Measurements from ENCODE around the gene EXOSC1. TPM values are rescaled to one million over a fixed set of nuclear protein-coding genes. Genes with fewer than 3 reads are reported as not detected.

Gene EXOSC1, protein sequence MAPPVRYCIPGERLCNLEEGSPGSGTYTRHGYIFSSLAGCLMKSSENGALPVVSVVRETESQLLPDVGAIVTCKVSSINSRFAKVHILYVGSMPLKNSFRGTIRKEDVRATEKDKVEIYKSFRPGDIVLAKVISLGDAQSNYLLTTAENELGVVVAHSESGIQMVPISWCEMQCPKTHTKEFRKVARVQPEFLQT
- polyA plus RNA-seq (2011; rRNA removed) (47.6 and 50.8 TPM in 2 replicates), polyA minus RNA-seq (2011; rRNA and poly(A)+ RNA removed) (26.3 and 37.8 TPM in 2 replicates)

DNA sequence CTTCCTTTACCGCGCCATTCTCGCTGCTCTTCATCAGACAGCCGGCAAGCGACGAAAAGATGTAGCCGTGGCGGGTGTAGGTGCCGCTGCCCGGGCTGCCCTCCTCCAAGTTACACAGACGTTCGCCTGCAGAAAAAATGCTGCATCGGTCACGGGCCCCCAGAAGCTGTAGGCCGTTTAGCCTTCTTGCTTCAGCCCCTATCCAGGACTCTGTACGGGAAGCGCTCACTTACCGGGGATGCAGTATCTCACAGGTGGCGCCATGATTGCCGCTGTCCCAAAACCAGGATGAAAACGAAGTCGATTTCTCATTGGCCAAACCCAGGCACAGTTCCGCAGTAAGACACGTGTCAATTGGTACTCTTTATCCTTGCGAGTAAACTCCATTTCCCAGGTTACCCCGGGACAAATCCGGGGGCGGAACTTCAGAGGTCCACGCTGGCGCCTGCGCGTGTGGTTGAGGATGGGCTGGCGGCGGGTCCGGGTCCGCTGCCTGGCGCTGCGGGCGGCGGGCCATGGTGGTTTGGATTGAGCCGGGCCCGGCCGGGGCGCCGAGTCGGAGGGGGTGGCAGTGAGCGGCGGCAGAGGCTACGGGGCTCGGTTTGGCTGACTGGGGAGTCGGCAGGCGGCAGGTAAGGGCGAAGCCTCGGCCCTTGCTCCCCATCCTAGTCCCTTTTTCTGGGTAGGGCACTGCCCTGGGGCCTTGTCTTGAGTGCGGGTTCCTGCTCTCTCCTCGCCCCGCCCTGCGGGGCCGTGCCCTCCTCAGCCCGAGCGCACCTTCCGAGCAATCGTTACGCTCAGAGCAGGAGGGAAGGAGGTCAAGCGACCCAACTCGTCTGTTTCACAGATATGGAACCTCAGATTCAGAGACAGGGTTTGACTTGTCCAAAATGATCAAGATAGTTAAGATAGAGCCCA lies at the start of gene EXOSC1, which contains the start of gene ZDHHC16:
Gene EXOSC1 (minus strand): TSS at position 285 of the 918 bp plus-strand sequence. CDS start 21 bp downstream, at position 264.
Gene ZDHHC16 (plus strand): TSS at position 454 of the 918 bp plus-strand sequence. CDS start 5,501 bp downstream, outside the sequence.
- TF ChIP-seq, protein P1, sequence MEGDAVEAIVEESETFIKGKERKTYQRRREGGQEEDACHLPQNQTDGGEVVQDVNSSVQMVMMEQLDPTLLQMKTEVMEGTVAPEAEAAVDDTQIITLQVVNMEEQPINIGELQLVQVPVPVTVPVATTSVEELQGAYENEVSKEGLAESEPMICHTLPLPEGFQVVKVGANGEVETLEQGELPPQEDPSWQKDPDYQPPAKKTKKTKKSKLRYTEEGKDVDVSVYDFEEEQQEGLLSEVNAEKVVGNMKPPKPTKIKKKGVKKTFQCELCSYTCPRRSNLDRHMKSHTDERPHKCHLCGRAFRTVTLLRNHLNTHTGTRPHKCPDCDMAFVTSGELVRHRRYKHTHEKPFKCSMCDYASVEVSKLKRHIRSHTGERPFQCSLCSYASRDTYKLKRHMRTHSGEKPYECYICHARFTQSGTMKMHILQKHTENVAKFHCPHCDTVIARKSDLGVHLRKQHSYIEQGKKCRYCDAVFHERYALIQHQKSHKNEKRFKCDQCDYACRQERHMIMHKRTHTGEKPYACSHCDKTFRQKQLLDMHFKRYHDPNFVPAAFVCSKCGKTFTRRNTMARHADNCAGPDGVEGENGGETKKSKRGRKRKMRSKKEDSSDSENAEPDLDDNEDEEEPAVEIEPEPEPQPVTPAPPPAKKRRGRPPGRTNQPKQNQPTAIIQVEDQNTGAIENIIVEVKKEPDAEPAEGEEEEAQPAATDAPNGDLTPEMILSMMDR (IDR thresholded peaks at IDR 0.05; ENCODE audit: low read depth, low read length): 0 out of 2 replicates have a peak, but pooled peaks have one; percentile 7
- ChIA-PET CTCF (interaction anchor here (0.6 kb wide), 1 partner anchor 288 kb away, joined by 3 read pairs; no protein-coding TSS in a partner anchor), POLR2A (interaction anchor here (0.6 kb wide), 1 partner anchor 43 kb away, joined by 4 read pairs; no protein-coding TSS in a partner anchor)

DNA sequence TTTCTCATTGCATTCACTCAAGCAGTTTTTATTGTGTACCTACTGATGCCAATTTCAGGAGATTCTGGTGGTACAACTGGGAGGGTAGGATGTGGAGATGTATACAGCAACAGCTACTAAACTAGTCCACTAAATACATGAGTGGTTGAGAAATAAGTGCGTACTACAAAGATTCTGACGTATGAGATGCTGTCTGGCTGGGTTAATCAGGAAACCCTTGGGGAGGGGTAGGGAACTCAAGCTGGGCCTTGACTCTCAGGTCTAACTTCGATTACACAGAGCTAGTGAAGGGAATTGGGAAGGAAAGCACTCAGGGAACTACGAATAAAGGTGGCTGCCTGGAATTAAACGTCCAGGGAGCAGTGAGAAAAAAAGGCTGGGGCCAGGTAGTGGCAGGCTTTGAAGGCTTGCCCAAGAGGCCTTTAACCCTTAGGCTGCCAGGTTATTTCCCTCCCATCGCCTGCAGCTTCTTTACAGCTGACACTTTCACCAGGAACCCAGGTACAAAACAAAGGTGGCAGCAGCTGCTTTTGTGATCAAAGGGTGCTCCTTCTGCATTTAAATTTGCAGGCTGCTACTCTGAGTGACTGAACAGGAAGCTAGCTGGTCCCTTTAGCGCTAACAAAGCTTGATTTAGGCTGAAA lies 49.2 kb upstream of the EXOSC1 start:
- ChIA-PET POLR2A (no interaction called here), CTCF (interaction anchor here (0.6 to 1.1 kb wide), 2 partner anchors 59 to 117 kb away, joined by 3 to 7 read pairs; no protein-coding TSS in a partner anchor)
- TF ChIP-seq, protein P1 (IDR thresholded peaks at IDR 0.05; ENCODE audit: low read depth, low read length): no peak
- no peak overlapping the region; the same call in 1 of the 2 replicates for H3K4me3 ChIP-seq (ENCODE audit: low read depth, low read length)
- no peaks in the 10 kb centered on the region; the same call in 1 of the 2 replicates for H3K9me3 ChIP-seq (ENCODE audit: control insufficient read depth, insufficient read depth, low read length)
- H3K27me3 ChIP-seq (ENCODE audit: control insufficient read depth, insufficient read depth, low read length): no peaks in the 10 kb centered on the region
- DNase-seq (ENCODE audit: low read depth, low spot score): no peak
- no peak overlapping the region for H3K27ac ChIP-seq (ENCODE audit: low read depth, low read length)

More for the DNA sequence above, at the start of gene EXOSC1, which contains the start of gene ZDHHC16:
- H3K27me3 ChIP-seq (ENCODE audit: control insufficient read depth, insufficient read depth, low read length): no peaks in the 10 kb centered on the region
- no peaks in the 10 kb centered on the region for H3K9me3 ChIP-seq (ENCODE audit: control insufficient read depth, insufficient read depth, low read length)
- H3K4me3 ChIP-seq (ENCODE audit: low read depth, low read length): peak within 1 kb of the TSS; percentile 98
- peak; percentile 91 for DNase-seq (ENCODE audit: low read depth, low spot score)
- peak within 1 kb of the TSS; percentile 43 for H3K27ac ChIP-seq (ENCODE audit: low read depth, low read length)

DNA sequence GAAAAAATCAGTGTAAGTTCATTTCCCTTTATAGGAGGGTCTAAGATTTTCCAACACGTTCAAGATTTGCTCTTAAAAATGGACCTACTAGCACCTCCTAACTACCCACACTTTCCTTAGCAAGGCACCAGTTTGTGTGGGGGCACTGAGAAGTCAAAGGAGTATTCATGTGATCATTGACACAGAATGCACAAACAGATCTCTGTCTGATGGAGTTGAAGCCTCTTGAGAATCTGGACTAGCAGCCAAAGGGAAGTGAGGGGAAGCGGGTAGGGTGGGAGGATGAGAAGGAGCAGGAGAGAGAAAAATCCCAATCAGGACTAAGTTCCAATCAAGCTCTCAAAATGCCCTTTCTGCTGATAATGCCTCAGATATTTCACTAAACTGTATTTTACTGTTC lies 48.3 kb upstream of the EXOSC1 start:
- Histone ChIP-seq H3K4me3 (ENCODE audit: low read depth, low read length) (no peak overlapping the region), H3K27me3 (ENCODE audit: control insufficient read depth, insufficient read depth, low read length) (no peaks in the 10 kb centered on the region), H3K9me3 (ENCODE audit: control insufficient read depth, insufficient read depth, low read length) (no peaks in the 10 kb centered on the region; the same call in 1 of the 2 replicates), H3K27ac (ENCODE audit: low read depth, low read length) (no peak overlapping the region)
- TF ChIP-seq, protein P1 (IDR thresholded peaks at IDR 0.05; ENCODE audit: low read depth, low read length): no peak
- ChIA-PET POLR2A (no interaction called here), CTCF (interaction anchor here (1.1 kb wide), 1 partner anchor 60 kb away, joined by 7 read pairs; no protein-coding TSS in a partner anchor)
- no peak for DNase-seq (ENCODE audit: low read depth, low spot score)

DNA sequence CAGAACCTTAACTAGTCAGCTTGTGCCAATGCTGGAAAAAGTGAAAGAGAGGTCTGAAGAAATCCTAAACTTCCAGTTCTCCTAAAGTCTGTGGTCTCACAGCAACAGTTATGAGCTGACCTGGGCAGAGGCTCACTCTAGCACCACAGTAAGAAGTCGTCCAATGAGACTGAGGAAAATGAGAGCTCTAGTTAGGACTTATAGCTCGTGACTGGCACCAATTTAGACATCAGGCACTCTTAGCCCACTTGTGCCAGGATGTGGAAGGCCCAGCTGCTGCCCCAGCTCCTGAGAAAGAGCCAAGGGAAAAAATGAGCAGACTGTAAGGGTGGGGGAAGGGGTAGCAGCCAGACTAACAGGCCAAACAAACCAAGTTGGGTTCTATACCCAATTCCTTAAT lies 44.8 kb upstream of the EXOSC1 start:
- H3K4me3 ChIP-seq (ENCODE audit: low read depth, low read length): no peak overlapping the region
- H3K27ac ChIP-seq (ENCODE audit: low read depth, low read length): no peak overlapping the region
- no peaks in the 10 kb centered on the region for H3K9me3 ChIP-seq (ENCODE audit: control insufficient read depth, insufficient read depth, low read length)
- no peaks in the 10 kb centered on the region for H3K27me3 ChIP-seq (ENCODE audit: control insufficient read depth, insufficient read depth, low read length)
- DNase-seq (ENCODE audit: low read depth, low spot score): no peak
- TF ChIP-seq, protein P1 (IDR thresholded peaks at IDR 0.05; ENCODE audit: low read depth, low read length): no peak
- ChIA-PET CTCF (no interaction called here), POLR2A (interaction anchor here (1.1 kb wide), 1 partner anchor 9 kb away, joined by 3 read pairs; no protein-coding TSS in a partner anchor)
